IPS DF 19.7 (cell line): ENCODE results near the gene ARL13A.
"Not testable (repeated sequence)": the region's sequence is repeated elsewhere in the genome, so short reads cannot be mapped to it uniquely, and the experiment has no call there.

Experiments used
- DNase-seq: peaks from one replicate; pipeline ENCODE4 v3.0.0-alpha.2; 2013; ENCODE audit warnings: low read depth, low spot score

Gene ARL13A

DNA sequence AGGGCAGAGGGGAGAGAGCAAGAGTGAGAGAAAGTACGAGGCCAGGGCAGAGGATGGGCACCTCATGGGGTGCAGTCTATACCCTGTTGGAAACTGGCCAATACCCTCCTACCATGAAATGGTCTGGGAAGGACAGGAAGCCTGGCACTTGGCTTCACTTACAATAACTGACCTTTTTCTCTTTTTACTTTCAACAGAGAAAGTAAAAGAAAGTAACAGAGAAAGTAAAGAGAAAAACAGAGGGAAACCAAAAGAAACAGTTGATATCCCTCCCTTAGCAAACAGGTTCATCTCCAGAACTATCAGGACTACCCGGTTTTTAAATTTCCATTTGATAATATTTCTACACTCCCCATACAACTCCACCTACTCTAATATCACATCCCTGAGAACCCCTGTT is 20.6 kb downstream of the ARL13A start:
- DNase-seq: no peak

DNA sequence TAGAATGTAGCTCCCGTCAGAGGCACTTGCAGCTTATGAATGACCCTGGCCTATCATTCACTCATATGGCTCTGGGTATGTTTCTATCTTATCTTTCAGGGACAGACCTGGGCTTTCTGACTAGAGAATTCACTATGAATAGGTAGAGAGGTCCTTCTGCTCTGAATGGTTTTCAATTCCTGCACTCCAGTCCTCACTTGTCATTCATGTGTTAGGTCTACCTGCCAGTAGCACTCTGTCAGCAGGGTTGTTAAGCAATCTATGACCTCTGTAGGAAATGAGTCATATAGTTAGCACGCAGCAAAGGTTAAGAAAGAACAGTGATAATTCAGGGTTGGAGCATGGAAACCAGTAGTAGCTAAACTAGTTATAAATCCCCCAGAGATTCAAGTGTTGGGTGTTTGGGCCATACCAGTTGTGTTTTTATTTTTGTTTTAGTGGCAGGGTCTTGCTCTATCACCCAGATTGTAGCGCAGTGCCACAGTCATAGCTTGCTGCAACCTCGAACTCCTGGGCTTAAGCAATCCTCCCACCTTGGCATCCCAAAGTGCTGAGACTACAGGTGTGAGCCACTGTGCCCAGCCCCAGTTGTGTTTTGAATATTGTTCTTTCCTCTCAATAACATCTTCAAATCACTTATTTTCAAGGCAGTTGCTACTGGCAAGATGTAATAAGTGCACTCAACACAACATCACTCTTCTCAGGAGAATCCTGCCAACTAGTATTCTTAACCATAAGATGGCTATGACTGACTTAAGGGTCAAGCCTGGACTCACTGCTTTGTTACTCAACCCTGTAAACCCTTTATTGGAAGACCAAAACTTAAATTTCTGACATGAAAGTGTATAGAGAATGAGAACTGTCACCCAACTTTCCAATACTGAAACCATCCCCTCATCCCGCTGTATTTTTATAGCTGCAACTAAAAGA is 25.1 kb downstream of the ARL13A start:
- DNase-seq: no peak

DNA sequence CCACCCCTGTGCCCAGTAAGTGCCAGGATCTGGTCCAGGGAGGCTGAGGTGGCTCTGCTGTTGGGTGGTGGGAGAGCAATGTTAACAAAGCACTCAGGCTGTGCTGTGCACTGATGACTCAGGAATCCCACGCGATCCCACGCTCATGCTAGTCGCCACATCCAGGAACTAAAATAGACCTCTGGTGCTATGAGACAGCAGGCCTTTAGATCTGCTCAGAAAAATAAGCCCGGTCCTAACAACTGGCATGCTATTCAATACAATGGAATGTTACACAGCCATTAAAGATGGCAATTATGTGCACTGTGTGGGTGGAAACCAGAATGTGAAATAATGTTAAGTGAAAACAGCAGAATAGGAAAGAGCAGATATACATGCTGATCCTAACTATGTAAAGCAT is 26.0 kb downstream of the ARL13A start:
- DNase-seq: no peak

DNA sequence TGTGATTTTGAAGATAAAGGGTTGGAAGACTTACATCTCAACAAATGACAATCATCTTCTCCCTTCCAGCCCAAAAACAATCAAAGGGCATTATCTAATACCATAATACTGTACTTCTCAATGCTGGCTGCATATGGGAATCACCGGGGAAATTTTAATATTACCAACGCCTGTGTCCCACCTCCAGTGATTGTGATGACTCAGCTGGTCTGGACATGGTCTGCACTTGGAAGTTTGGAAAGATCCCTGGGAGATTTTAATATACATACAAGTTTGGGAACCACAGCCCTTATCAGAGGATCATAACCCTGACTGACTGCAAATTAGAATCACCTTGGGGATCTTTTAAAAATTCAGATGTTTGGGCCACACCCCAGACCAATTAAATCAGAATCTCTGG is 29.9 kb downstream of the ARL13A start:
- DNase-seq: no peak

DNA sequence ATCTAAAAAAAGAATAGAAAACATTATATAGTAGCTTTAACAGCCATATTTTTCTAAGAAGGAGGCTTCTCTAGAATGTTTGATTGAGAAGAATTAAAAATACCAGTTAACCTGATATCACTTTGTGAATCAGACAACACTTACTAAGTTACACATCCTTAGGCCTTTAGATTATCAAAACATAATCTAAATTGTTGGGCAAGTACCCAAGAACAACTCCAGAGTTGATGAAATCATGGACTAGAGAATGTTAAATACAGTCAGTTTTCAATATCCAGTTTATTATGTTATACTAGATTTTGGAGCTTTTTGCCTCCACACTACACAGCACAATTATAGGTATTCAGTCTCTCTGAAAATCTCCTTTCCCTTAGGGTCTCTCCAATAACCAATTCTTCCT is 39.6 kb downstream of the ARL13A start:
- DNase-seq: no peak

DNA sequence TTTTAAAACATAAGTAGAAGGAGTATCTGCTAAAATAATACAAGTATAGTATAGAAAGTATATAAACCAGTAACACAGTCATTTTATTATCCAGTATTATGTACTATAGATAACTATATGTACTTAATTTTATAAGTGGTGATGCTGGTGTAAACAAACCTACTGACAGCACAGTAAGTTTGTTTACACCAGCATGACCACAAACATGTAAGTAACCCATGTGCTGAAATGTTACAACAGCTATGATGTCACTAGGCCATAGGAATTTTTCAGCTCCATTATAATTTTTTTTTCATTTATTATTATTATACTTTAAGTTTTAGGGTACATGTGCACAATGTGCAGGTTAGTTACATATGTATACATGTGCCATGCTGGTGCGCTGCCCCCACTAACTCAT is 42.5 kb downstream of the ARL13A start:
- not testable (repeated sequence) for DNase-seq

DNA sequence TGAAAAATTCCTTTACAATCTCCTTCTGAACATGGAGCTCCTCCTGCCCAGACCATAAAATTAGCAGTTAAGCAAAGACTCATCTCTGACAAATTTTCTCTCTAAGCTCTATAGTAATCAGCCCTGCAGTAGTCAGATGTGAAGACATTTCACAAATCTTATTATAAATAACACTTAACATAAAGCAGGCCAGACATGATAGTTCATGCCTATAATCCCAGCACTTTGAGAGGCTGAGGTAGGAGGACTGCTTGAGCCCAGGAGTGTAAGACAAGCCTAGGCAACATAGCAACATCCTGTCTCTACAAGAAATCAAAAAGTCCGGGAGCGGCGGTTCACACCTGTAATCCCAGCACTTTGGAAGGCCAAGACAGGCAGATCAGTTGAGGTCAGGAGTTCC is 52.5 kb downstream of the ARL13A start:
- DNase-seq: no peak

DNA sequence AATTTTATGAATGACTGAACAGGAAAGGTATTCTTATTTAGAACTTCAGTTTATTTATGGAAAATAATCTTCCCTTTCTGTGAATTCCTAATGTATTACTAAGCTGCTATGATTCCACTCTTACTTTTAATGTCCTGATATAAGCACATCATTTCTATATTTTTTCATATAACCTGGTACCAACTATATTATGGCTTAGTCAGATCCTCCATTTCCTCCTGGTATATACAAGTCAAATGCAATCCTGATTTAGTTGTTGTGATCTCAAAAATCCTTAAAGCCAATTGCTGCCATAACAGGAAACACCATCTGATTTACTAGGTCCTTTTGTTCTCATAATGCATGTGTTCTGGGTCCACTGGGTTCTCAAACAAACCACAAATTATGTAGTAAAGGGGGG is 55.6 kb downstream of the ARL13A start:
- DNase-seq: no peak

DNA sequence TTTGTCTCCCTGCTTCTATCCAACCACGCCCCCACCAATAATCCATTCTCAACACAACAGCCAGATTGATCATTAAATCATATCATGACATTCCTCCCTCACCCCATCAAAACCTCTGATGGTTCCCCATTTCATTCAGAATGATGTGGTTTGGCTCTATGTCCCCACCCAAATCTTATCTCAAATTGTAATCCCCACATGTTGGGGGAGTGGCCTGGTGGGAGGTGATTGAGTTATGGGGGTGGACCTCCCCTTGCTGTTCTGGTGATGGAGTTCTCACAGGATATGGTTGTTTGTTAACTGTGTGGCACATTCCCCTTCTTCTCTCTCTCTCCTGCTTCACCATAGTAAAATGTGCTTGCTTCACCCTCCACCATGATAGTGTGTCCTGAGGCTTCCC is 59.1 kb downstream of the ARL13A start:
- no peak for DNase-seq

DNA sequence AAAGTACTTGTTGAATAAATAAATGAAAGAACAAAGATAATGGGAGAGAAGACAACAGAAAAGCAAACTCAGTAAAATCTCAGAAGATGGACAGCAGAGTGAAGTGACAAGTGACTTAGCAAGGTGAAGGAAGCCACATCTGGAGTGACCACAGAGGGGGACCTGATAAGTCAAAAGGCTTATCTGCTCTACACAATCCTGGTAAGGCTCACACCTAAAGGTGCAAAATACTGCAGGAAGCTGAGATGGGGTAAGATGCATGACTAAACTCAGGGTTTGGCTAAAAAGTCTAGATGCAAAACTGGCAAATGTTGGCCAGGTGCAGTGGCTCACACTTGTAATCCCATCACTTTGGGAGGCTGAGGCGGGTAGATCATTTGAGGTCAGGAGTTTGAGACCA is 60.2 kb downstream of the ARL13A start:
- DNase-seq: no peak

DNA sequence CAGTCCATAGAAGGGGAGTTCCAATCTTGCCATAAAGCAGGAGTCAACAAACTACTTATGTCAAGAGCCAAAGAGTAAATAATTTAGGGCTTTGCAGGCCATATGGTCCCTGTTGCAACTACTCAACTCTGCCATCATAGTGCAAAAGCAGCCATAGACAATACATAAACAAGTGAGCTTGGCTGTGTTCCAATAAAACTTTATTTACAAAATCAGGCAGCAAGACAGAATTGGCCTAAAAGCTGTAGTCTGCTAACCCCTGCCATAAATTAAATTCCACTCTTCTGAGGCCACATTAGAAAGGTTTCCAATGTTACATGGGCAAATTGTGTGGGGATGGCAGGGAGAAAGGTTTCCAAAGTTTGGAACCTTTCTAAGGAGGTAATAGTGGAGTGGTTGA is 67.7 kb downstream of the ARL13A start:
- DNase-seq: no peak

DNA sequence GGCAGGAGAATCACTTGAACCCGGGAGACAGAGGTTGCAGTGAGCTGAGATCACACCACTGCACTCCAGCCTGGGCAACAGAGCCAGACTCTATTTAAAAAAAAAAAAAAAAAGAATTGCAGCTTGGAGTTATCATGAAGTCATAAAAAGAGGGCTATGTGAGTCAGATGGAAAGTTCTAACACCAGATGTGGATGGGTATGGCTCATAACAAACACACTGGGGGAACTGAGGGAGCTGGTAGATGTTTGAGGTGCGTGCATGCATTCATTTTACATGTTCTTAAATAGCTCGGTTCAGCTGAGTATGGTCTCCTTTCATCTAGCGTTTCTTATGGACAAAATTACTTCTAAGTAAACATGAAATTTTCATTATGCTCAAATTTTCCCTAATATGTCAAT is 70.7 kb downstream of the ARL13A start:
- DNase-seq: no peak
